Tibial nerve (tissue), 4 donors: ENCODE data around the gene FCER1G.
A peak's percentile ranks its signal among the peaks of the same experiment; 100 is the strongest.

Source experiments
- CTCF ChIP-seq, 5 experiments: fragments of 200-600 bp in 3 of 5; fragments of 450-650 bp in 2 of 5; sonication (generic) in 3 of 5; IDR thresholded peaks; one replicate each; pipeline ENCODE4 v1.5.1; 2016 to 2019; ENCODE audit warnings: antibody characterized with exemption in 5 of 5, mild to moderate bottlenecking in 3 of 5, moderate library complexity in 2 of 5
- EP300 ChIP-seq, 2 donors: sonication (generic); formaldehyde crosslinking; IDR thresholded peaks; one replicate each; pipeline ENCODE4 v1.6.1; 2017; ENCODE audit warnings: antibody characterized with exemption in 2 of 2, mild to moderate bottlenecking in 1 of 2
- POLR2A ChIP-seq, 2 donors: fragments of 450-650 bp; IDR thresholded peaks; one replicate each; pipeline ENCODE4 v1.6.1; 2017; ENCODE audit warnings: antibody characterized with exemption in 2 of 2, mild to moderate bottlenecking in 2 of 2, moderate library complexity in 2 of 2

- TF ChIP-seq CTCF (IDR thresholded peaks at IDR 0.05) (peak; percentile 81 to 91 (median 90)), POLR2A (IDR thresholded peaks at IDR 0.05) (no peak), EP300 (IDR thresholded peaks at IDR 0.05) (peak in 1 of 2 donors; percentile 29)
These were observed 12.2 kb downstream of the FCER1G start for GRCh38 chr1:161227196-161227871.
